ENCODE measurements around the gene CASP1. TPM values are rescaled to one million over a fixed set of nuclear protein-coding genes. Genes with fewer than 3 reads are reported as not detected.
"Not testable (repeated sequence)": the region's sequence is repeated elsewhere in the genome, so short reads cannot be mapped to it uniquely, and the experiment has no call there.

CASP1 gene
- polyA plus RNA-seq, 3 donors = 210 to 460 (median 433) TPM

DNA sequence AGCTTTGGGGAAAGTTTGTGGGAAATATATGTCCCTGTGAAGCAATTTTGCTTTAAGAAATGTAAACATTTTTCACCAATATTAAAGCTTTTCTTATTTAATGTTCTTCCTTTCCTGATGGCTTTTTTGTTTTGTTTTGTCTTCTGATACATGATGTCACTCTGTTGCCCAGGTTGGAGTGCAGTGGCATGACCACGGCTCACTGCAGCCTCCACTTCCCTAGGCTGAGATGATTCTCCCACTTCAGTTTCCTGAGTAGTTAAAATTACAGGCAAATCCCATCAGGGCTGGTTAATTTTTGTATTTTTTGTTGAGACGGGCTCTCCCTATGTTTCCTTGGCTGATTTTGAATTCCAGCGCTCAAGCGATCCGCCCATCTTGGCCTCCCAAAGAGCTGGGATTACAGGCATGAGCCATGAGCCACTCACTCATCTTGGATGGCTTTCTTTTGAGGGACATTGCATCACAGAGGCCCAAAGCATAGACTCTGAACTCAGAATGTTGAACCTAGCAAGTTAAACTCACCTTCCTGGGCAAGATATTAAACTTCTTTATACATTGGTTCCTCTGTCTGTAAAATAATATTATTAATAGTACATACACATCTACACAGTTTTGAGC is 10.8 kb upstream of the CASP1 start:
- intact Hi-C loops (cut with micrococcal nuclease) = loop anchor here in 1 of 2 donors (10.0 kb wide), 1 partner anchor 129 kb away; no protein-coding TSS in a partner anchor
- H3K27ac Mint-ChIP-seq = peak overlapping the region; percentile 96 to 100 (median 97)

DNA sequence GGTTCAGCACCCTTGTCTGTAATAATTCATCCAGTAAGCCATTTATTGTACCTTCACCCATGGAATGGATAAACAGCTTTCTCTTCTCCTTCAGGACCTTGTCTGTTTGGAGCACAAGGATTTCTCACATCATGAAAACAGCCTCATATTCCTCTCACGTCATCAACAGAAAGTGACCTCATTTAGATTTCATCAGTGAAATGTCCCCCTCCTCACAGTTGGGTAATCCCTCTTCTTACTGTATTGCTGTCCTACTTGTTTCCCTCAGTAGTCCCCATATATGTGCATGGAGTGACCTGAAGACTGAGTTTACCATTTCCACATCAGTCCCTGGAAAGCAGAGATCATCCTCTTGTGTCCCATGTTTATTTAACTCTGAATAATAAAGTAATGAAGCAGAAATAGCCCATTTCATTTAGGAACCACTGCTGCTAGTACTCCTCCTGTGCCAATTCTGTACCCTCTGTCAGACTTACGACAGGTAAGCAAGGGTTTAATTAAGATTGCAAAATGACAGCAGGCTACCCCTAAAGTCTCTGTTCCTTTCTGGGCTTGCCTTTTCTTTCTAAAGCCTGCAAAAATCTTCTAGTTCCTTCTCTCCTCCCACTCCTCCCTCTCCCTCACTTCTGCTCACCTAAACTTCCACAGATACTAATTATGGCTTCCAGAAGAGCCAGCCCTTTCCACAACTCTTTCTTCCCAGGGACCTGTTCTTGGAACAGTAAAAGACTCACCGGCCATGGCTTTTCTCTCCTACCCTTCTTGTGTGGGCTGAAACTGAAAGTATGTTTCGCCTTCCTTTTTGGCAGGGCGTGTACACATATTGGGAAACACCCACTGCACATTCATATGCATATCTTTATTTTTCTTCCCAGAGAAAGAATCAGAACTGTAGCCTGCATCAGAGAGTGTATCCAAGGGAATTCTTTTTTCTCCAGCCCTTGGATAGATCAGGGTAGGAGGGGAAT is 9.9 kb upstream of the CASP1 start, which contains the start of gene CARD16:
Gene CARD16, minus strand, starts transcription at position 779 of the 968 bp plus-strand sequence. Its CDS starts 38 bp downstream, at position 741.
- peak within 1 kb of the TSS; percentile 96 to 100 (median 97) for H3K27ac Mint-ChIP-seq
- peak within 1 kb of the TSS; percentile 85 for H3K4me2 ChIP-seq (replicated peaks; ENCODE audit: extremely low read depth, low read length, poor library complexity, severe bottlenecking)
- H3K9ac ChIP-seq (ENCODE audit: insufficient read depth, low read length, poor library complexity, severe bottlenecking) = peak within 1 kb of the TSS; percentile 71
- peaks cover 60% of the 10 kb centered on the region for H3K79me2 ChIP-seq (ENCODE audit: insufficient read depth, low read length)
- H3K36me3 ChIP-seq (replicated peaks in 1 of 2; ENCODE audit: control insufficient read depth in 1 of 2, insufficient read depth in 2 of 2, low read length in 2 of 2) = peaks cover 24 to 28% of the 10 kb centered on the region in 2 donors
- not testable (repeated sequence) for H3K27me3 Mint-ChIP-seq (ENCODE audit: low read depth in 3 of 3); H3K27me3 ChIP-seq (ENCODE audit: control insufficient read depth in 2 of 2, insufficient read depth in 2 of 2, low read length in 2 of 2); H3K9me3 Mint-ChIP-seq; H3K9me3 ChIP-seq (replicated peaks in 1 of 2; ENCODE audit: control insufficient read depth in 1 of 2, insufficient read depth in 1 of 2, low read length in 2 of 2)
- H3K27ac ChIP-seq (ENCODE audit: low read depth in 1 of 2, low read length in 2 of 2) = peak within 1 kb of the TSS; percentile 60 to 92
- intact Hi-C loops (cut with micrococcal nuclease) = loop anchor here in 1 of 2 donors (10.0 kb wide), 1 partner anchor 130 kb away; no protein-coding TSS in a partner anchor
- peaks cover 35 to 61% of the 10 kb centered on the region in 2 donors for H3K4me1 ChIP-seq (ENCODE audit: control insufficient read depth in 1 of 2, insufficient read depth in 2 of 2, low read length in 2 of 2)
- peak within 1 kb of the TSS; percentile 49 to 97 (median 94) for H3K4me3 ChIP-seq (replicated peaks in 1 of 3; ENCODE audit: low read depth in 2 of 3, low read length in 3 of 3)
- WGBS (ENCODE audit: insufficient coverage) = 0% methylated on average over 2 of the region's 5 CpGs
- H3K4me1 Mint-ChIP-seq = peaks cover 40% of the 10 kb centered on the region
- peak within 1 kb of the TSS; percentile 95 to 99 for H3K4me3 Mint-ChIP-seq
- DNase-seq = peak; percentile 69 to 92 (median 71)
- peaks cover 20% of the 10 kb centered on the region for H4K20me1 ChIP-seq (ENCODE audit: insufficient read depth, low read length)
- H3K36me3 Mint-ChIP-seq = peaks cover 36 to 37% of the 10 kb centered on the region in 2 donors
- H2AFZ ChIP-seq (ENCODE audit: insufficient read depth, low read depth, low read length, poor library complexity, severe bottlenecking) = peak within 1 kb of the TSS; percentile 70

More for the DNA sequence above, 10.8 kb upstream of the CASP1 start:
- peaks cover 41% of the 10 kb centered on the region for H3K4me1 Mint-ChIP-seq
- Histone ChIP-seq H3K27ac (ENCODE audit: low read depth in 1 of 2, low read length in 2 of 2) (peak overlapping the region; percentile 58 to 92), H2AFZ (ENCODE audit: insufficient read depth, low read depth, low read length, poor library complexity, severe bottlenecking) (peak overlapping the region; percentile 70), H3K9ac (ENCODE audit: insufficient read depth, low read length, poor library complexity, severe bottlenecking) (peak overlapping the region; percentile 71), H3K4me2 (replicated peaks; ENCODE audit: extremely low read depth, low read length, poor library complexity, severe bottlenecking) (peak overlapping the region; percentile 85), H3K9me3 (replicated peaks in 1 of 2; ENCODE audit: control insufficient read depth in 1 of 2, insufficient read depth in 1 of 2, low read length in 2 of 2) (no peaks in the 10 kb centered on the region), H3K27me3 (ENCODE audit: control insufficient read depth in 2 of 2, insufficient read depth in 2 of 2, low read length in 2 of 2) (no peaks in the 10 kb centered on the region), H3K4me1 (ENCODE audit: control insufficient read depth in 1 of 2, insufficient read depth in 2 of 2, low read length in 2 of 2) (peaks cover 30 to 53% of the 10 kb centered on the region in 2 donors), H3K79me2 (ENCODE audit: insufficient read depth, low read length) (peaks cover 50% of the 10 kb centered on the region), H3K4me3 (replicated peaks in 1 of 3; ENCODE audit: low read depth in 2 of 3, low read length in 3 of 3) (peak overlapping the region in 2 of 3 experiments; percentile 94 to 97), H4K20me1 (ENCODE audit: insufficient read depth, low read length) (peaks cover 16% of the 10 kb centered on the region), H3K36me3 (replicated peaks in 1 of 2; ENCODE audit: control insufficient read depth in 1 of 2, insufficient read depth in 2 of 2, low read length in 2 of 2) (peaks cover 16 to 19% of the 10 kb centered on the region in 2 donors)
- peaks cover 0 to 2% (median 0%) of the 10 kb centered on the region in 7 donors for H3K9me3 Mint-ChIP-seq
- no peaks in the 10 kb centered on the region for H3K27me3 Mint-ChIP-seq (ENCODE audit: low read depth in 3 of 3)
- 76% methylated on average over 5 of the region's 5 CpGs for WGBS (ENCODE audit: insufficient coverage)
- TF ChIP-seq, protein P1, sequence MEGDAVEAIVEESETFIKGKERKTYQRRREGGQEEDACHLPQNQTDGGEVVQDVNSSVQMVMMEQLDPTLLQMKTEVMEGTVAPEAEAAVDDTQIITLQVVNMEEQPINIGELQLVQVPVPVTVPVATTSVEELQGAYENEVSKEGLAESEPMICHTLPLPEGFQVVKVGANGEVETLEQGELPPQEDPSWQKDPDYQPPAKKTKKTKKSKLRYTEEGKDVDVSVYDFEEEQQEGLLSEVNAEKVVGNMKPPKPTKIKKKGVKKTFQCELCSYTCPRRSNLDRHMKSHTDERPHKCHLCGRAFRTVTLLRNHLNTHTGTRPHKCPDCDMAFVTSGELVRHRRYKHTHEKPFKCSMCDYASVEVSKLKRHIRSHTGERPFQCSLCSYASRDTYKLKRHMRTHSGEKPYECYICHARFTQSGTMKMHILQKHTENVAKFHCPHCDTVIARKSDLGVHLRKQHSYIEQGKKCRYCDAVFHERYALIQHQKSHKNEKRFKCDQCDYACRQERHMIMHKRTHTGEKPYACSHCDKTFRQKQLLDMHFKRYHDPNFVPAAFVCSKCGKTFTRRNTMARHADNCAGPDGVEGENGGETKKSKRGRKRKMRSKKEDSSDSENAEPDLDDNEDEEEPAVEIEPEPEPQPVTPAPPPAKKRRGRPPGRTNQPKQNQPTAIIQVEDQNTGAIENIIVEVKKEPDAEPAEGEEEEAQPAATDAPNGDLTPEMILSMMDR (IDR thresholded peaks at IDR 0.05) = no peak
- peaks cover 28% of the 10 kb centered on the region in 2 donors for H3K36me3 Mint-ChIP-seq
- peak overlapping the region; percentile 48 to 75 for H3K4me3 Mint-ChIP-seq
- peak in 1 of 3 donors; percentile 50 for DNase-seq
